Measurements from ENCODE around the gene SMAD2.

Gene SMAD2

GRCh38 chr18:47898696-47899095, 31.8 kb downstream of the SMAD2 start:
- TF ChIP-seq CTCF (IDR thresholded peaks at IDR 0.05; ENCODE audit: poor library complexity, severe bottlenecking), result no peak
- DNase-seq (ENCODE audit: low spot score), result no peak

GRCh38 chr18:47898055-47898454, 32.4 kb downstream of the SMAD2 start:
- no peak for ATAC-seq (ENCODE audit: low read depth)
- no peak for DNase-seq (ENCODE audit: low spot score)
- Histone ChIP-seq H3K4me1 (ENCODE audit: insufficient read depth, poor library complexity, severe bottlenecking) (peaks cover 7% of the 10 kb centered on the region), H3K27me3 (ENCODE audit: insufficient read depth, poor library complexity, severe bottlenecking) (no peaks in the 10 kb centered on the region), H3K4me3 (ENCODE audit: severe bottlenecking) (no peak overlapping the region), H3K9me3 (ENCODE audit: severe bottlenecking) (no peaks in the 10 kb centered on the region), H3K27ac (ENCODE audit: poor library complexity, severe bottlenecking) (no peak overlapping the region), H3K36me3 (ENCODE audit: low read depth) (peaks cover 23% of the 10 kb centered on the region)
- no peak for TF ChIP-seq CTCF (IDR thresholded peaks at IDR 0.05; ENCODE audit: poor library complexity, severe bottlenecking)

More at GRCh38 chr18:47898696-47899095, 31.8 kb downstream of the SMAD2 start:
- Histone ChIP-seq H3K4me1 (ENCODE audit: insufficient read depth, poor library complexity, severe bottlenecking) (peaks cover 7% of the 10 kb centered on the region), H3K9me3 (ENCODE audit: severe bottlenecking) (no peaks in the 10 kb centered on the region), H3K36me3 (ENCODE audit: low read depth) (peaks cover 22% of the 10 kb centered on the region), H3K27me3 (ENCODE audit: insufficient read depth, poor library complexity, severe bottlenecking) (no peaks in the 10 kb centered on the region), H3K4me3 (ENCODE audit: severe bottlenecking) (no peak overlapping the region), H3K27ac (ENCODE audit: poor library complexity, severe bottlenecking) (no peak overlapping the region)
- ATAC-seq (ENCODE audit: low read depth), result no peak

GRCh38 chr18:47895565-47896250, 34.8 kb downstream of the SMAD2 start:
- H3K27me3 ChIP-seq (ENCODE audit: insufficient read depth, poor library complexity, severe bottlenecking), result no peaks in the 10 kb centered on the region
- H3K4me3 ChIP-seq (ENCODE audit: severe bottlenecking), result no peak overlapping the region
- no peak for TF ChIP-seq CTCF (IDR thresholded peaks at IDR 0.05; ENCODE audit: poor library complexity, severe bottlenecking)
- H3K4me1 ChIP-seq (ENCODE audit: insufficient read depth, poor library complexity, severe bottlenecking), result peaks cover 15% of the 10 kb centered on the region
- ATAC-seq (ENCODE audit: low read depth), result no peak
- DNase-seq (ENCODE audit: low spot score), result no peak
- H3K9me3 ChIP-seq (ENCODE audit: severe bottlenecking), result no peaks in the 10 kb centered on the region
- H3K27ac ChIP-seq (ENCODE audit: poor library complexity, severe bottlenecking), result no peak overlapping the region
- peaks cover 30% of the 10 kb centered on the region for H3K36me3 ChIP-seq (ENCODE audit: low read depth)

- TF ChIP-seq CTCF (IDR thresholded peaks at IDR 0.05; ENCODE audit: poor library complexity, severe bottlenecking), result no peak
- peaks cover 13% of the 10 kb centered on the region for H3K4me1 ChIP-seq (ENCODE audit: insufficient read depth, poor library complexity, severe bottlenecking)
- DNase-seq (ENCODE audit: low spot score) (no peak), ATAC-seq (ENCODE audit: low read depth) (peak; percentile 41; the same call in 2 of the 3 replicates)
- no peaks in the 10 kb centered on the region for H3K9me3 ChIP-seq (ENCODE audit: severe bottlenecking)
- no peak overlapping the region for H3K4me3 ChIP-seq (ENCODE audit: severe bottlenecking)
- no peak overlapping the region for H3K27ac ChIP-seq (ENCODE audit: poor library complexity, severe bottlenecking)
- H3K27me3 ChIP-seq (ENCODE audit: insufficient read depth, poor library complexity, severe bottlenecking), result no peaks in the 10 kb centered on the region
- H3K36me3 ChIP-seq (ENCODE audit: low read depth), result peaks cover 40% of the 10 kb centered on the region
Measured at GRCh38 chr18:47893939-47894699, 36.3 kb downstream of the SMAD2 start.

- ATAC-seq (ENCODE audit: low read depth), result no peak
- no peak overlapping the region for H3K4me3 ChIP-seq (ENCODE audit: severe bottlenecking)
- H3K27me3 ChIP-seq (ENCODE audit: insufficient read depth, poor library complexity, severe bottlenecking), result no peaks in the 10 kb centered on the region
- TF ChIP-seq CTCF (IDR thresholded peaks at IDR 0.05; ENCODE audit: poor library complexity, severe bottlenecking), result no peak
- H3K9me3 ChIP-seq (ENCODE audit: severe bottlenecking), result no peaks in the 10 kb centered on the region
- H3K4me1 ChIP-seq (ENCODE audit: insufficient read depth, poor library complexity, severe bottlenecking), result peaks cover 8% of the 10 kb centered on the region
- DNase-seq (ENCODE audit: low spot score), result no peak
- H3K36me3 ChIP-seq (ENCODE audit: low read depth), result peaks cover 45% of the 10 kb centered on the region
- no peak overlapping the region for H3K27ac ChIP-seq (ENCODE audit: poor library complexity, severe bottlenecking)
Measured at GRCh38 chr18:47893047-47893446, 37.4 kb downstream of the SMAD2 start.
